ENCODE data around the gene ELL2.

The ELL2 gene

GRCh38 chr5:95956021-95956899, 5.4 kb downstream of the ELL2 start:
- DNase-seq (ENCODE audit: low read depth in 2 of 2): no peak

GRCh38 chr5:95954716-95955115, 6.9 kb downstream of the ELL2 start:
- DNase-seq (ENCODE audit: low read depth in 2 of 2): no peak

- no peak for DNase-seq (ENCODE audit: low read depth in 2 of 2)
Measured at GRCh38 chr5:95953021-95953702, 8.5 kb downstream of the ELL2 start.

GRCh38 chr5:95951916-95952315, 9.7 kb downstream of the ELL2 start:
- no peak for DNase-seq (ENCODE audit: low read depth in 2 of 2)

- DNase-seq (ENCODE audit: low read depth in 2 of 2): no peak
Measured at GRCh38 chr5:95949810-95950209, 11.8 kb downstream of the ELL2 start.

- no peak for DNase-seq (ENCODE audit: low read depth in 2 of 2)
Measured at GRCh38 chr5:95948631-95949030, 13.0 kb downstream of the ELL2 start.

- DNase-seq (ENCODE audit: low read depth in 2 of 2): no peak
Measured at GRCh38 chr5:95946451-95946850, 15.2 kb downstream of the ELL2 start.

GRCh38 chr5:95942968-95943367, 18.7 kb downstream of the ELL2 start:
- DNase-seq (ENCODE audit: low read depth in 2 of 2): no peak

- DNase-seq (ENCODE audit: low read depth in 2 of 2): no peak
Measured at GRCh38 chr5:95942414-95942813, 19.2 kb downstream of the ELL2 start.

GRCh38 chr5:95941756-95942155, 19.9 kb downstream of the ELL2 start:
- no peak for DNase-seq (ENCODE audit: low read depth in 2 of 2)

GRCh38 chr5:95940758-95941682, 20.6 kb downstream of the ELL2 start:
- DNase-seq (ENCODE audit: low read depth in 2 of 2): no peak

- DNase-seq (ENCODE audit: low read depth in 2 of 2): no peak
Measured at GRCh38 chr5:95939465-95939864, 22.2 kb downstream of the ELL2 start.

- no peak for DNase-seq (ENCODE audit: low read depth in 2 of 2)
Measured at GRCh38 chr5:95938766-95939165, 22.9 kb downstream of the ELL2 start.

GRCh38 chr5:95938347-95938746, 23.3 kb downstream of the ELL2 start:
- DNase-seq (ENCODE audit: low read depth in 2 of 2): no peak

GRCh38 chr5:95937607-95938152, 24.0 kb downstream of the ELL2 start:
- DNase-seq (ENCODE audit: low read depth in 2 of 2): no peak

GRCh38 chr5:95936812-95937397, 24.7 kb downstream of the ELL2 start:
- no peak for DNase-seq (ENCODE audit: low read depth in 2 of 2)

- DNase-seq (ENCODE audit: low read depth in 2 of 2): no peak
Measured at GRCh38 chr5:95935553-95936100, 26.0 kb downstream of the ELL2 start.

GRCh38 chr5:95934207-95934804, 27.3 kb downstream of the ELL2 start:
- no peak for DNase-seq (ENCODE audit: low read depth in 2 of 2)

GRCh38 chr5:95932941-95933340, 28.7 kb downstream of the ELL2 start:
- DNase-seq (ENCODE audit: low read depth in 2 of 2): no peak

- no peak for DNase-seq (ENCODE audit: low read depth in 2 of 2)
Measured at GRCh38 chr5:95931079-95931833, 30.4 kb downstream of the ELL2 start.

Measured in stimulated activated CD4-positive, alpha-beta T cell treated with anti-CD3 and anti-CD28 coated beads, Interleukin-4, amount 100 ng/mL, for 48 hours (primary cell).